Activated T-cell treated with anti-CD3 and anti-CD28 coated beads, Interleukin-2, amount 50 U/mL, for 4 hours (primary cell): ENCODE measurements around the gene ZNF516. TPM values are rescaled to one million over a fixed set of nuclear protein-coding genes. Genes with fewer than 3 reads are reported as not detected.

Experiments
- ATAC-seq, 2 donors: fragments of 200-7000 bp; cut with Tn5 transposase; one replicate each; pipeline ENCODE4 v1.10.0; 2021
- DNase-seq: peaks from one replicate; pipeline ENCODE4 v3.0.0-alpha.2; 2020
- H3K27me3 Mint-ChIP-seq: one replicate; pipeline ENCODE4 v1.8.0; 2021; ENCODE audit warnings: low read depth, mixed read lengths
- H3K36me3 Mint-ChIP-seq: one replicate; pipeline ENCODE4 v1.8.0; 2022; ENCODE audit warnings: mixed read lengths; ENCODE audit not compliant: insufficient read depth
- H3K4me1 Mint-ChIP-seq: one replicate; pipeline ENCODE4 v1.8.0; 2021; ENCODE audit warnings: low read depth, mixed read lengths
- H3K4me3 Mint-ChIP-seq: one replicate; pipeline ENCODE4 v1.8.0; 2021; ENCODE audit warnings: mild to moderate bottlenecking, moderate library complexity, mixed read lengths
- H3K9me3 Mint-ChIP-seq: one replicate; pipeline ENCODE4 v1.8.0; 2021; ENCODE audit warnings: mixed read lengths
- total RNA-seq, 3 donors: library from RNA; stranded (reverse); gene quantifications; one replicate each; pipeline ENCODE4 v1.2.1, GENCODE V29; 2021

Gene ZNF516
- total RNA-seq, 3 donors from 2014 or later, result 3.0 to 4.3 (median 4.0) TPM

GRCh38 chr18:76443519-76444445 is 51.3 kb downstream of the ZNF516 start:
- DNase-seq, result no peak
- Mint-ChIP-seq H3K36me3 (peaks cover 7% of the 10 kb centered on the region), H3K9me3 (no peaks in the 10 kb centered on the region), H3K4me3 (no peak overlapping the region), H3K27me3 (no peaks in the 10 kb centered on the region), H3K4me1 (peaks cover 9% of the 10 kb centered on the region)
- ATAC-seq, result no peak

GRCh38 chr18:76442413-76443171 is 52.5 kb downstream of the ZNF516 start:
- Mint-ChIP-seq H3K36me3 (peaks cover 7% of the 10 kb centered on the region), H3K27me3 (no peaks in the 10 kb centered on the region)

GRCh38 chr18:76441668-76442412 is 53.2 kb downstream of the ZNF516 start:
- Mint-ChIP-seq H3K36me3 (peaks cover 7% of the 10 kb centered on the region), H3K9me3 (no peaks in the 10 kb centered on the region), H3K27me3 (peaks cover 1% of the 10 kb centered on the region), H3K4me1 (peaks cover 2% of the 10 kb centered on the region), H3K4me3 (no peak overlapping the region)
- ATAC-seq, result no peak
- no peak for DNase-seq

More at GRCh38 chr18:76442413-76443171, 52.5 kb downstream of the ZNF516 start:
- DNase-seq, result no peak
- H3K4me1 Mint-ChIP-seq, result peaks cover 2% of the 10 kb centered on the region
- no peak overlapping the region for H3K4me3 Mint-ChIP-seq
- no peaks in the 10 kb centered on the region for H3K9me3 Mint-ChIP-seq
- no peak for ATAC-seq

GRCh38 chr18:76441002-76441667 is 53.9 kb downstream of the ZNF516 start:
- peaks cover 1% of the 10 kb centered on the region for H3K27me3 Mint-ChIP-seq
- H3K4me3 Mint-ChIP-seq, result no peak overlapping the region
- no peak for ATAC-seq
- H3K4me1 Mint-ChIP-seq, result no peaks in the 10 kb centered on the region
- H3K9me3 Mint-ChIP-seq, result no peaks in the 10 kb centered on the region
- peaks cover 7% of the 10 kb centered on the region for H3K36me3 Mint-ChIP-seq
- DNase-seq, result no peak

GRCh38 chr18:76437910-76438309 is 57.1 kb downstream of the ZNF516 start:
- ATAC-seq (no peak), DNase-seq (no peak)
- peaks cover 1% of the 10 kb centered on the region for H3K27me3 Mint-ChIP-seq
- H3K9me3 Mint-ChIP-seq, result no peaks in the 10 kb centered on the region
- H3K4me1 Mint-ChIP-seq, result no peaks in the 10 kb centered on the region
- no peak overlapping the region for H3K4me3 Mint-ChIP-seq
- H3K36me3 Mint-ChIP-seq, result peaks cover 12% of the 10 kb centered on the region

- no peak overlapping the region for H3K4me3 Mint-ChIP-seq
- ATAC-seq (no peak), DNase-seq (no peak)
- H3K4me1 Mint-ChIP-seq, result no peaks in the 10 kb centered on the region
- H3K9me3 Mint-ChIP-seq, result no peaks in the 10 kb centered on the region
- H3K27me3 Mint-ChIP-seq, result peaks cover 1% of the 10 kb centered on the region
- H3K36me3 Mint-ChIP-seq, result peaks cover 12% of the 10 kb centered on the region
These were observed 58.0 kb downstream of the ZNF516 start for GRCh38 chr18:76437011-76437410.

GRCh38 chr18:76436342-76436741 is 58.7 kb downstream of the ZNF516 start:
- Mint-ChIP-seq H3K9me3 (no peaks in the 10 kb centered on the region), H3K4me3 (no peak overlapping the region), H3K27me3 (peaks cover 1% of the 10 kb centered on the region), H3K36me3 (peaks cover 12% of the 10 kb centered on the region), H3K4me1 (peaks cover 4% of the 10 kb centered on the region)
- DNase-seq, result no peak
- ATAC-seq, result no peak

GRCh38 chr18:76435316-76435989 is 59.6 kb downstream of the ZNF516 start:
- Mint-ChIP-seq H3K9me3 (no peaks in the 10 kb centered on the region), H3K4me3 (no peak overlapping the region), H3K36me3 (peaks cover 9% of the 10 kb centered on the region), H3K27me3 (peaks cover 1% of the 10 kb centered on the region), H3K4me1 (peaks cover 4% of the 10 kb centered on the region)
- ATAC-seq, result no peak
- no peak for DNase-seq

- Mint-ChIP-seq H3K9me3 (no peaks in the 10 kb centered on the region), H3K27me3 (peaks cover 1% of the 10 kb centered on the region), H3K36me3 (peaks cover 7% of the 10 kb centered on the region), H3K4me3 (no peak overlapping the region), H3K4me1 (peaks cover 4% of the 10 kb centered on the region)
- no peak for ATAC-seq
- DNase-seq, result no peak
These were observed 60.6 kb downstream of the ZNF516 start for GRCh38 chr18:76434452-76434851.

- peaks cover 1% of the 10 kb centered on the region for H3K27me3 Mint-ChIP-seq
- DNase-seq (no peak), ATAC-seq (no peak)
- peaks cover 4% of the 10 kb centered on the region for H3K4me1 Mint-ChIP-seq
- H3K4me3 Mint-ChIP-seq, result no peak overlapping the region
- H3K9me3 Mint-ChIP-seq, result no peaks in the 10 kb centered on the region
- H3K36me3 Mint-ChIP-seq, result peaks cover 4% of the 10 kb centered on the region
These were observed 61.3 kb downstream of the ZNF516 start for GRCh38 chr18:76433788-76434187.

- Mint-ChIP-seq H3K27me3 (peaks cover 1% of the 10 kb centered on the region), H3K4me1 (peaks cover 4% of the 10 kb centered on the region), H3K9me3 (no peaks in the 10 kb centered on the region), H3K36me3 (peaks cover 4% of the 10 kb centered on the region), H3K4me3 (no peak overlapping the region)
- ATAC-seq (no peak), DNase-seq (no peak)
These were observed 61.9 kb downstream of the ZNF516 start for GRCh38 chr18:76432970-76433767.

GRCh38 chr18:76432274-76432755 is 62.7 kb downstream of the ZNF516 start:
- H3K4me3 Mint-ChIP-seq, result no peak overlapping the region
- no peaks in the 10 kb centered on the region for H3K9me3 Mint-ChIP-seq
- ATAC-seq, result no peak

More at GRCh38 chr18:76432274-76432755, 62.7 kb downstream of the ZNF516 start:
- Mint-ChIP-seq H3K4me1 (peaks cover 6% of the 10 kb centered on the region), H3K36me3 (peaks cover 4% of the 10 kb centered on the region), H3K27me3 (peaks cover 1% of the 10 kb centered on the region)
- no peak for DNase-seq
